ENCODE data around the gene NLRP4. TPM values are rescaled to one million over a fixed set of nuclear protein-coding genes. Genes with fewer than 3 reads are reported as not detected.

The NLRP4 gene
- total RNA-seq = not detected
- long read RNA-seq = 0 reads

- intact Hi-C loops (cut with DNase I, micrococcal nuclease) = no loop called here
- DNase-seq (no peak), ATAC-seq (no peak)
Measured at GRCh38 chr19:55836340-55836739, at the start of gene NLRP4. Gene NLRP4 (plus strand): TSS chr19:55836540. CDS start chr19:55852081, 15,541 bp downstream.

GRCh38 chr19:55795021-55795420, 41.3 kb upstream of the NLRP4 start:
- DNase-seq = no peak
- no peak for ATAC-seq
- intact Hi-C loops (cut with DNase I, micrococcal nuclease) = no loop called here

GRCh38 chr19:55801416-55801815, 34.9 kb upstream of the NLRP4 start:
- DNase-seq = no peak
- intact Hi-C loops (cut with DNase I, micrococcal nuclease) = no loop called here
- no peak for ATAC-seq

GRCh38 chr19:55802281-55802680, 34.1 kb upstream of the NLRP4 start:
- intact Hi-C loops (cut with DNase I, micrococcal nuclease) = no loop called here
- no peak for DNase-seq
- no peak for ATAC-seq

GRCh38 chr19:55809381-55810058, 26.8 kb upstream of the NLRP4 start:
- ATAC-seq (peak; percentile 99), DNase-seq (peak; percentile 73 to 75)
- intact Hi-C loops (cut with DNase I, micrococcal nuclease) = no loop called here

- DNase-seq (no peak), ATAC-seq (no peak)
- intact Hi-C loops (cut with DNase I, micrococcal nuclease) = no loop called here
Measured at GRCh38 chr19:55811340-55811739, 25.0 kb upstream of the NLRP4 start.

- DNase-seq (no peak), ATAC-seq (no peak)
- intact Hi-C loops (cut with DNase I, micrococcal nuclease) = no loop called here
Measured at GRCh38 chr19:55812449-55812848, 23.9 kb upstream of the NLRP4 start.

- intact Hi-C loops (cut with DNase I, micrococcal nuclease) = no loop called here
- no peak for ATAC-seq
Measured at GRCh38 chr19:55813906-55814305, 22.4 kb upstream of the NLRP4 start.

GRCh38 chr19:55820037-55820436, 16.3 kb upstream of the NLRP4 start:
- DNase-seq (no peak), ATAC-seq (peak; percentile 37)
- intact Hi-C loops (cut with DNase I, micrococcal nuclease) = no loop called here

More at GRCh38 chr19:55813906-55814305, 22.4 kb upstream of the NLRP4 start:
- DNase-seq = no peak

- peak in 1 of 2 donors; percentile 28 for DNase-seq
- intact Hi-C loops (cut with DNase I, micrococcal nuclease) = no loop called here
- ATAC-seq = no peak
Measured at GRCh38 chr19:55830656-55831055, 5.7 kb upstream of the NLRP4 start.

- intact Hi-C loops (cut with DNase I, micrococcal nuclease) = no loop called here
- ATAC-seq (no peak), DNase-seq (no peak)
Measured at GRCh38 chr19:55831846-55832245, 4.5 kb upstream of the NLRP4 start, which contains the start of gene NLRP11. Gene NLRP11 (minus strand): TSS chr19:55831999. CDS start chr19:55818174, 13,825 bp downstream.

- DNase-seq = no peak
- no peak for ATAC-seq
- intact Hi-C loops (cut with DNase I, micrococcal nuclease) = no loop called here
Measured at GRCh38 chr19:55832676-55833075, 3.7 kb upstream of the NLRP4 start.

GRCh38 chr19:55838251-55838650, 1.9 kb downstream of the NLRP4 start:
- ATAC-seq = no peak
- DNase-seq = no peak
- intact Hi-C loops (cut with DNase I, micrococcal nuclease) = no loop called here

- no peak for ATAC-seq
- DNase-seq = no peak
- intact Hi-C loops (cut with DNase I, micrococcal nuclease) = no loop called here
Measured at GRCh38 chr19:55838906-55839305, 2.6 kb downstream of the NLRP4 start.

- ATAC-seq = no peak
- intact Hi-C loops (cut with DNase I, micrococcal nuclease) = no loop called here
Measured at GRCh38 chr19:55855160-55855559, 18.8 kb downstream of the NLRP4 start.

GRCh38 chr19:55857149-55857548, 20.8 kb downstream of the NLRP4 start:
- ATAC-seq = no peak
- intact Hi-C loops (cut with DNase I, micrococcal nuclease) = no loop called here
- DNase-seq = no peak

More at GRCh38 chr19:55855160-55855559, 18.8 kb downstream of the NLRP4 start:
- no peak for DNase-seq

GRCh38 chr19:55857974-55858373, 21.6 kb downstream of the NLRP4 start:
- intact Hi-C loops (cut with DNase I, micrococcal nuclease) = no loop called here
- ATAC-seq (no peak), DNase-seq (no peak)

- intact Hi-C loops (cut with DNase I, micrococcal nuclease) = no loop called here
- ATAC-seq = no peak
Measured at GRCh38 chr19:55858401-55858800, 22.1 kb downstream of the NLRP4 start.

GRCh38 chr19:55858969-55859368, 22.6 kb downstream of the NLRP4 start:
- ATAC-seq = no peak
- no peak for DNase-seq
- intact Hi-C loops (cut with DNase I, micrococcal nuclease) = no loop called here

More at GRCh38 chr19:55858401-55858800, 22.1 kb downstream of the NLRP4 start:
- no peak for DNase-seq

GRCh38 chr19:55866521-55866920, 30.2 kb downstream of the NLRP4 start:
- intact Hi-C loops (cut with DNase I, micrococcal nuclease) = no loop called here
- ATAC-seq = no peak
- no peak for DNase-seq

- DNase-seq (no peak), ATAC-seq (no peak)
- intact Hi-C loops (cut with DNase I, micrococcal nuclease) = no loop called here
Measured at GRCh38 chr19:55867101-55867500, 30.8 kb downstream of the NLRP4 start.
